GM12865 (cell line): ENCODE data around the gene COL4A6.

Source experiments
- DNase-seq: peaks from one replicate; pipeline ENCODE4 v3.0.0; 2010; ENCODE audit warnings: low read depth
- H3K4me3 ChIP-seq: 2 replicates; pipeline ENCODE4 v1.5.1; 2011; ENCODE audit warnings: mild to moderate bottlenecking, low read depth, low read length, control low read depth
- CTCF ChIP-seq: IDR thresholded peaks from 2 replicates; pipeline ENCODE4 v1.5.1; 2011; ENCODE audit warnings: low read length, control low read depth, low read depth, inconsistent platforms; ENCODE audit not compliant: insufficient read depth; ENCODE audit errors: missing control alignments

COL4A6 gene

GRCh38 chrX:108130889-108131288 is 307.3 kb downstream of the COL4A6 start:
- DNase-seq, result no peak
- no peak for TF ChIP-seq CTCF
- H3K4me3 ChIP-seq, result no peak overlapping the region

- no peak overlapping the region for H3K4me3 ChIP-seq
- no peak for TF ChIP-seq CTCF
- DNase-seq, result no peak
Observed at GRCh38 chrX:108127152-108127551, 311.1 kb downstream of the COL4A6 start.

- DNase-seq, result no peak
Observed at GRCh38 chrX:108126661-108127060, 311.6 kb downstream of the COL4A6 start.

GRCh38 chrX:108123591-108124366 is 314.4 kb downstream of the COL4A6 start:
- H3K4me3 ChIP-seq, result no peak overlapping the region
- DNase-seq, result no peak
- TF ChIP-seq CTCF, result no peak

More at GRCh38 chrX:108126661-108127060, 311.6 kb downstream of the COL4A6 start:
- TF ChIP-seq CTCF, result no peak
- H3K4me3 ChIP-seq, result no peak overlapping the region

- no peak for TF ChIP-seq CTCF
- no peak for DNase-seq
- no peak overlapping the region for H3K4me3 ChIP-seq
Observed at GRCh38 chrX:108122748-108123147, 315.5 kb downstream of the COL4A6 start.

GRCh38 chrX:108121291-108121690 is 316.9 kb downstream of the COL4A6 start:
- H3K4me3 ChIP-seq, result no peak overlapping the region
- DNase-seq, result no peak
- no peak for TF ChIP-seq CTCF

- no peak for DNase-seq
- no peak for TF ChIP-seq CTCF
- H3K4me3 ChIP-seq, result no peak overlapping the region
Observed at GRCh38 chrX:108117988-108118387, 320.2 kb downstream of the COL4A6 start.
